ENCODE data around the gene MAP3K7. TPM values are rescaled to one million over a fixed set of nuclear protein-coding genes. Genes with fewer than 3 reads are reported as not detected.

MAP3K7 gene
- total and polyA plus RNA-seq, 2 of the 8 experiments (the other 6 are each of a cell fraction or from before 2014, with no cell fraction given): 27.3 to 34.8 TPM

DNA sequence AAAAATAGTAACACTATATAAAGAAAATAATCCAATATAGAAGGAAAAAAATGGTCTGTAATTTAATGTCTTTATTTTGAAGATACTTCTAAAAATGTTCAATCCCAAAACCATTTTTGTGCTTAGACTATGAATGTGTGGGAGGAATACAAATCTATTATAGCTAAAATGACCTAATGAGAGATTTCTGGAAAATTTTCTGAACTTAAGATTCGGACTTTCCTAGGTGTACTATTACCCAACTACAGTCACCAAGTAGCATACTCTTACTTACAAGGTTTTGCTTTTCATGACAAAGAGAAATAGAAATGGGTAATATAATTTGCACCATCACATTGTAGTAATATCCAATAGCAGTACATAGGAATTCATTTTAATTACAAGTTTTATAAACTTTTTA, 29.9 kb downstream of the MAP3K7 start:
- Histone ChIP-seq H3K56ac (replicated peaks; ENCODE audit: insufficient read length, low read depth, low read length) (no peak overlapping the region), H3K23ac (ENCODE audit: insufficient read length) (no peak overlapping the region), H2BK5ac (ENCODE audit: low read depth, low read length) (no peak overlapping the region), H3K4me3 (ENCODE audit: extremely low read depth in 1 of 4, insufficient read depth in 2 of 4, low read depth in 3 of 4, low read length in 4 of 4) (no peak overlapping the region), H2AK5ac (ENCODE audit: low read depth, low read length) (no peak overlapping the region), H3K27me3 (replicated peaks in 1 of 4; ENCODE audit: control insufficient read depth in 3 of 4, extremely low read depth in 1 of 4, insufficient read depth in 3 of 4, low read length in 3 of 4) (no peaks in the 10 kb centered on the region), H2BK20ac (ENCODE audit: low read length) (no peak overlapping the region), H3K4ac (replicated peaks; ENCODE audit: insufficient read length, low read depth, low read length) (no peak overlapping the region), H3K9me3 (ENCODE audit: insufficient read depth in 2 of 2, low read depth in 1 of 2, low read length in 1 of 2) (peaks cover under 1 to 3% of the 10 kb centered on the region in 2 experiments; a peak in 1 of 4 replicates), H4K91ac (replicated peaks; ENCODE audit: insufficient read length, low read length) (no peak overlapping the region), H3K4me2 (ENCODE audit: insufficient read depth in 1 of 2, low read depth in 2 of 2, low read length in 2 of 2) (no peak overlapping the region), H4K20me1 (replicated peaks in 1 of 2; ENCODE audit: control insufficient read depth in 1 of 2, insufficient read depth in 2 of 2, low read length in 2 of 2) (peaks cover 0 to 2% of the 10 kb centered on the region in 2 experiments), H4K8ac (ENCODE audit: extremely low read depth, insufficient read depth, low read length) (no peak overlapping the region), H3K18ac (ENCODE audit: extremely low read depth, low read length) (no peak overlapping the region), H3K79me2 (ENCODE audit: control insufficient read depth in 1 of 2, insufficient read depth in 2 of 2, low read length in 2 of 2) (no peaks in the 10 kb centered on the region), H3K27ac (ENCODE audit: low read depth, low read length) (no peak overlapping the region), H2AFZ (ENCODE audit: low read length) (no peak overlapping the region), H3K36me3 (ENCODE audit: control insufficient read depth in 2 of 4, insufficient read depth in 4 of 4, low read length in 3 of 4) (peaks cover 0 to 49% (median 14%) of the 10 kb centered on the region in 4 experiments; a peak in 5 of 8 replicates), H3K14ac (ENCODE audit: insufficient read length) (no peak overlapping the region), H3K9ac (replicated peaks in 1 of 4; ENCODE audit: extremely low read depth in 1 of 4, low read depth in 3 of 4, low read length in 3 of 4) (no peak overlapping the region), H2BK120ac (replicated peaks; ENCODE audit: low read depth, low read length) (no peak overlapping the region), H2BK15ac (ENCODE audit: low read length) (no peak overlapping the region), H3K4me1 (replicated peaks in 1 of 4; ENCODE audit: control insufficient read depth in 3 of 4, insufficient read depth in 4 of 4, low read length in 3 of 4) (no peaks in the 10 kb centered on the region), H4K5ac (ENCODE audit: insufficient read length, low read depth, low read length) (no peak overlapping the region), H2BK12ac (ENCODE audit: low read depth, low read length) (no peak overlapping the region), H3K23me2 (ENCODE audit: low read depth, low read length) (no peaks in the 10 kb centered on the region; the same call in none of the 2 replicates), H3K79me1 (ENCODE audit: low read depth, low read length) (no peaks in the 10 kb centered on the region)
- POLR2A ChIA-PET (ENCODE audit: partially characterized antibody): no interaction called here
- WGBS, 2 experiments (ENCODE audit: extremely low coverage in 1 of 2, insufficient coverage in 1 of 2, insufficient read length in 1 of 2, insufficient replicate concordance in 2 of 2, low coverage in 1 of 2, low lambda C conversion rate in 2 of 2, missing lambda C conversion rate in 1 of 2): 86% methylated on average over 1 of the region's 1 CpG; no CpG with 5 or more reads in 1 of the 2 experiments
- DNase-seq (ENCODE audit: low read depth in 1 of 2, low spot score in 2 of 2) (no peak), FAIRE-seq (no peak)
- TF ChIP-seq CHD2 (IDR thresholded peaks at IDR 0.05; ENCODE audit: low read length) (no peak), RFX5 (IDR thresholded peaks at IDR 0.05; ENCODE audit: borderline replicate concordance, low read depth, low read length) (no peak)
- CTCF ChIA-PET (ENCODE audit: partially characterized antibody): no interaction called here

Measured in H1 (cell line).